ENCODE results near the gene MARCHF7. TPM values are rescaled to one million over a fixed set of nuclear protein-coding genes. Genes with fewer than 3 reads are reported as not detected.
"Not testable (repeated sequence)": the region's sequence is repeated elsewhere in the genome, so short reads cannot be mapped to it uniquely, and the experiment has no call there.

MARCHF7 gene
- total and polyA plus RNA-seq, 4 experiments from 2014 or later, result 113 to 196 (median 139) TPM

- no peak for DNase-seq
- H3K27ac Mint-ChIP-seq, result peak overlapping the region in 1 of 7 donors; percentile 19
- POLR2A ChIA-PET (ENCODE audit: partially characterized antibody), result no interaction called here
- CTCF ChIA-PET (ENCODE audit: partially characterized antibody), result no interaction called here
- no peak overlapping the region for H3K4me3 ChIP-seq (ENCODE audit: low read length in 2 of 2)
- H3K27ac ChIP-seq (ENCODE audit: low read depth, low read length), result no peak overlapping the region
- peaks cover 36 to 72% of the 10 kb centered on the region in 2 donors for H3K36me3 Mint-ChIP-seq
- no peak overlapping the region for H3K4me3 Mint-ChIP-seq
- no peaks in the 10 kb centered on the region for H3K9me3 ChIP-seq (ENCODE audit: control insufficient read depth in 1 of 2, low read length in 2 of 2)
- H3K27me3 Mint-ChIP-seq, result no peaks in the 10 kb centered on the region
- H3K4me1 ChIP-seq (ENCODE audit: insufficient read depth, low read length), result peaks cover 25% of the 10 kb centered on the region
- peaks cover 20 to 48% (median 33%) of the 10 kb centered on the region in 4 donors for H3K4me1 Mint-ChIP-seq
- H3K36me3 ChIP-seq (ENCODE audit: insufficient read depth, low read length), result peaks cover 26% of the 10 kb centered on the region
- intact Hi-C loops (cut with micrococcal nuclease), result no loop called here
- H3K27me3 ChIP-seq (ENCODE audit: insufficient read depth, low read length), result no peaks in the 10 kb centered on the region
- H3K9me3 Mint-ChIP-seq, result no peaks in the 10 kb centered on the region
Observed at GRCh38 chr2:159736048-159736447, 23.7 kb downstream of the MARCHF7 start.

- Mint-ChIP-seq H3K27me3 (no peaks in the 10 kb centered on the region), H3K9me3 (no peaks in the 10 kb centered on the region), H3K36me3 (peaks cover 43 to 78% of the 10 kb centered on the region in 2 donors), H3K4me3 (no peak overlapping the region), H3K27ac (no peak overlapping the region), H3K4me1 (peaks cover 26 to 51% (median 39%) of the 10 kb centered on the region in 4 donors)
- Histone ChIP-seq H3K4me1 (ENCODE audit: insufficient read depth, low read length) (peaks cover 25% of the 10 kb centered on the region), H3K27ac (ENCODE audit: low read depth, low read length) (no peak overlapping the region), H3K4me3 (ENCODE audit: low read length in 2 of 2) (no peak overlapping the region), H3K27me3 (ENCODE audit: insufficient read depth, low read length) (no peaks in the 10 kb centered on the region), H3K9me3 (ENCODE audit: control insufficient read depth in 1 of 2, low read length in 2 of 2) (no peaks in the 10 kb centered on the region), H3K36me3 (ENCODE audit: insufficient read depth, low read length) (peaks cover 26% of the 10 kb centered on the region)
- CTCF ChIA-PET (ENCODE audit: partially characterized antibody), result no interaction called here
- intact Hi-C loops (cut with micrococcal nuclease), result no loop called here
- POLR2A ChIA-PET (ENCODE audit: partially characterized antibody), result no interaction called here
- no peak for DNase-seq
Observed at GRCh38 chr2:159737292-159737916, 25.1 kb downstream of the MARCHF7 start.

GRCh38 chr2:159737917-159738296 is 25.6 kb downstream of the MARCHF7 start:
- Mint-ChIP-seq H3K9me3 (no peaks in the 10 kb centered on the region), H3K36me3 (peaks cover 48 to 80% of the 10 kb centered on the region in 2 donors), H3K4me3 (no peak overlapping the region), H3K4me1 (peaks cover 25 to 51% (median 39%) of the 10 kb centered on the region in 4 donors), H3K27ac (peak overlapping the region in 1 of 7 donors; percentile 44), H3K27me3 (no peaks in the 10 kb centered on the region)
- Histone ChIP-seq H3K27ac (ENCODE audit: low read depth, low read length) (no peak overlapping the region), H3K4me3 (ENCODE audit: low read length in 2 of 2) (no peak overlapping the region), H3K4me1 (ENCODE audit: insufficient read depth, low read length) (peaks cover 25% of the 10 kb centered on the region), H3K9me3 (ENCODE audit: control insufficient read depth in 1 of 2, low read length in 2 of 2) (no peaks in the 10 kb centered on the region), H3K27me3 (ENCODE audit: insufficient read depth, low read length) (no peaks in the 10 kb centered on the region), H3K36me3 (ENCODE audit: insufficient read depth, low read length) (peaks cover 28% of the 10 kb centered on the region)
- intact Hi-C loops (cut with micrococcal nuclease), result no loop called here
- ChIA-PET CTCF (ENCODE audit: partially characterized antibody) (no interaction called here), POLR2A (ENCODE audit: partially characterized antibody) (no interaction called here)
- DNase-seq, result no peak

DNA sequence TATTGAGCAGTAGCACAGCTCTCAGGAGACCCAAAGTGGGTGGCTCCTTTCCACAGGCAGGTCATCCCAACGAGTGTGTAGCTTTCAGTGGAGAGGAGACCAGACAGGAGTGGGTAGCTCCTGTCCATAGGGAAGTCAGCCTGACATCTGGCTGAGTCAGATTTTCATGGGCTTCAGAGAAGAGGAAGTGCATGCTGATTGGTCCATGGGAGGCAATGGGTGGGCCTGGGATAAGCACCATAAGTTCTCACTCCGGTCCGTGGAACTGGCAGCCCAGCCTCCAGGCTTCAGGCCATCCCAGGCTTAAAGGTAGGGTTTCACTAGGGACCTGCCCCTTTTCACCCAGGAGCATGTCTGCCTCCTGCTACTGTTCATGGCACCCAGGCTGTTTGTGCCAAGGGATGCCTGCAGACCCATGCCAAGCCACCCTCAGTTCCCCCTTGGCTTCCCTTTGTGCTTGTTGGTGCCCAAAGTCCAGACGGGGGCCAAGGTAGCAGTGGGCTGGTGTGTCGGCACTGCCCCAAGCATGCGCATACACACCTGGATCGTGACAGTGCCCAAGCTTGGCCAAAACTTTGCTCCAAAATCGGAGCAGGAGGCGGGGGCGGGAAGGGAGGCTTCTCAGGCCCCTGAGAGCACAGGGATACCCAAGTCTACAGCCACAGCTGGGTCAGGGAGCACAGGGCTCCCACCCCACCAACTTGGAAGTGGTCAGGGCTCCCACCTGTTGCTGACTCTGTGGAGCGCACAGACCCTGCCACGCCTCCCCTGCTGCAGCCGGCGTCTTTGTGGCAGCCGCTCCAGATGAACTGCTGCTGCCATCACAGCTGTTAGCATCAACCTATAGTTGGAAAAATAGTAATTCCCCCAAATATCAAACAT is 26.4 kb downstream of the MARCHF7 start:
- peaks cover 25% of the 10 kb centered on the region for H3K4me1 ChIP-seq (ENCODE audit: insufficient read depth, low read length)
- peaks cover 52 to 79% of the 10 kb centered on the region in 2 donors for H3K36me3 Mint-ChIP-seq
- H3K4me1 Mint-ChIP-seq, result peaks cover 27 to 54% (median 35%) of the 10 kb centered on the region in 4 donors
- no peak for DNase-seq
- no peaks in the 10 kb centered on the region for H3K27me3 Mint-ChIP-seq
- intact Hi-C loops (cut with micrococcal nuclease), result no loop called here
- H3K9me3 ChIP-seq (ENCODE audit: control insufficient read depth in 1 of 2, low read length in 2 of 2), result no peaks in the 10 kb centered on the region
- ChIA-PET POLR2A (ENCODE audit: partially characterized antibody) (no interaction called here), CTCF (ENCODE audit: partially characterized antibody) (no interaction called here)
- peak overlapping the region in 3 of 7 donors; percentile 2 to 44 (median 29) for H3K27ac Mint-ChIP-seq
- no peaks in the 10 kb centered on the region for H3K27me3 ChIP-seq (ENCODE audit: insufficient read depth, low read length)
- H3K4me3 ChIP-seq (ENCODE audit: low read length in 2 of 2), result no peak overlapping the region
- H3K27ac ChIP-seq (ENCODE audit: low read depth, low read length), result no peak overlapping the region
- H3K4me3 Mint-ChIP-seq, result no peak overlapping the region
- no peaks in the 10 kb centered on the region for H3K9me3 Mint-ChIP-seq
- H3K36me3 ChIP-seq (ENCODE audit: insufficient read depth, low read length), result peaks cover 29% of the 10 kb centered on the region

- H3K27me3 Mint-ChIP-seq, result no peaks in the 10 kb centered on the region
- Histone ChIP-seq H3K36me3 (ENCODE audit: insufficient read depth, low read length) (peaks cover 26% of the 10 kb centered on the region), H3K9me3 (ENCODE audit: control insufficient read depth in 1 of 2, low read length in 2 of 2) (no peaks in the 10 kb centered on the region), H3K27me3 (ENCODE audit: insufficient read depth, low read length) (no peaks in the 10 kb centered on the region), H3K4me3 (ENCODE audit: low read length in 2 of 2) (no peak overlapping the region), H3K4me1 (ENCODE audit: insufficient read depth, low read length) (peaks cover 14% of the 10 kb centered on the region), H3K27ac (ENCODE audit: low read depth, low read length) (no peak overlapping the region)
- no peaks in the 10 kb centered on the region for H3K9me3 Mint-ChIP-seq
- ChIA-PET CTCF (ENCODE audit: partially characterized antibody) (no interaction called here), POLR2A (ENCODE audit: partially characterized antibody) (interaction anchor here (1.3 kb wide), 1 partner anchor 27 kb away, joined by 3 read pairs; no protein-coding TSS in a partner anchor)
- intact Hi-C loops (cut with micrococcal nuclease), result no loop called here
- H3K4me3 Mint-ChIP-seq, result no peak overlapping the region
- H3K27ac Mint-ChIP-seq, result peak overlapping the region in 1 of 7 donors; percentile 37
- no peak for DNase-seq
- H3K36me3 Mint-ChIP-seq, result peaks cover 54 to 72% of the 10 kb centered on the region in 2 donors
- peaks cover 21 to 31% (median 23%) of the 10 kb centered on the region in 4 donors for H3K4me1 Mint-ChIP-seq
Observed at GRCh38 chr2:159742846-159743245, 30.5 kb downstream of the MARCHF7 start.

DNA sequence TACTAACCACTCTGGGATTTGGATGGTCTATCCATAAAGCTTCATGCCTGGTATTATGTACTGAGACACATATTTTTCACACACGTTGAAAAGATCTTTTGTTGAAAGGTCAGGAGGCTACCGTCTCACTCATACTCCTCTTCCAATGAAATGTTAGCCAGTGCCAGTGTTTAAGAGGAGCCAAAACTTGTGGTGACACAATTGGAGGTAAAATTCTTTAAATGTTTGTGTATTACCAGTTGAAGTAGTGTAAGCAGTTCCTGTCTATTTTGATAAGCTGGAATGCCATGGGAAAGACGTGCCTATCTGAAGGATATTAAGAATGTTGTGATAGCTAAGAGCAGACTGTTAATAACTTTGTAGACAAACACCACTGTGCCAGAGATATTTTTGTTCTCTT is 32.1 kb downstream of the MARCHF7 start:
- no peak overlapping the region for H3K4me3 Mint-ChIP-seq
- H3K27me3 ChIP-seq (ENCODE audit: insufficient read depth, low read length), result no peaks in the 10 kb centered on the region
- H3K27ac Mint-ChIP-seq, result peak overlapping the region in 1 of 7 donors; percentile 57
- no peak for DNase-seq
- ChIA-PET CTCF (ENCODE audit: partially characterized antibody) (interaction anchor here (0.6 kb wide), 1 partner anchor 10 kb away, joined by 3 read pairs; no protein-coding TSS in a partner anchor), POLR2A (ENCODE audit: partially characterized antibody) (no interaction called here)
- peaks cover 11% of the 10 kb centered on the region for H3K4me1 ChIP-seq (ENCODE audit: insufficient read depth, low read length)
- H3K4me3 ChIP-seq (ENCODE audit: low read length in 2 of 2), result no peak overlapping the region
- no peaks in the 10 kb centered on the region for H3K9me3 Mint-ChIP-seq
- no peaks in the 10 kb centered on the region for H3K27me3 Mint-ChIP-seq
- intact Hi-C loops (cut with micrococcal nuclease), result no loop called here
- H3K27ac ChIP-seq (ENCODE audit: low read depth, low read length), result no peak overlapping the region
- peaks cover 56 to 69% of the 10 kb centered on the region in 2 donors for H3K36me3 Mint-ChIP-seq
- no peaks in the 10 kb centered on the region for H3K9me3 ChIP-seq (ENCODE audit: control insufficient read depth in 1 of 2, low read length in 2 of 2)
- H3K36me3 ChIP-seq (ENCODE audit: insufficient read depth, low read length), result peaks cover 27% of the 10 kb centered on the region
- peaks cover 18 to 26% (median 21%) of the 10 kb centered on the region in 4 donors for H3K4me1 Mint-ChIP-seq

DNA sequence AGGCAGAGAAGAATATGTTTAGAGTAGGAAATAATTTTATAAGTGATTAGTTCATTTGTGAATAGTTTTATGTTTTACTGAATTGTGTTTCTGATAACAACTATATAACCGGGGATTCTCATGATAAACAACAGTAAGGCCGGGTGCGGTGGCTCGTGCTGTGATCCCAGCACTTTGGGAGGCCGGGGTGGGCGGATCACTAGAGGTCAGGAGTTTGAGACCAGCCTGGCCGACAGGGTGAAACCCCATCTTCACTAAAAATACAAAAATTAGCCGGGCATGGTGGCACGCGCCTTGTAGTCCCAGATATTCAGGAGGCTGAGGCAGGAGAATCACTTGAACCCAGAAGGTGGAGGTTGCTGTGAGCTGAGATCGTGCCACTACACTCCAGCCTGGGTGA is 32.9 kb downstream of the MARCHF7 start:
- H3K9me3 Mint-ChIP-seq; H3K27me3 Mint-ChIP-seq; intact Hi-C loops (cut with micrococcal nuclease); H3K4me3 ChIP-seq (ENCODE audit: low read length in 2 of 2); DNase-seq; H3K9me3 ChIP-seq (ENCODE audit: control insufficient read depth in 1 of 2, low read length in 2 of 2); H3K4me1 ChIP-seq (ENCODE audit: insufficient read depth, low read length); CTCF ChIA-PET (ENCODE audit: partially characterized antibody); H3K27me3 ChIP-seq (ENCODE audit: insufficient read depth, low read length); H3K27ac ChIP-seq (ENCODE audit: low read depth, low read length); POLR2A ChIA-PET (ENCODE audit: partially characterized antibody); H3K4me3 Mint-ChIP-seq: not testable (repeated sequence)
- Mint-ChIP-seq H3K36me3 (peaks cover 48 to 63% of the 10 kb centered on the region in 2 donors), H3K4me1 (peaks cover 11 to 19% (median 15%) of the 10 kb centered on the region in 4 donors), H3K27ac (peak overlapping the region in 1 of 7 donors; percentile 1)
- peaks cover 27% of the 10 kb centered on the region for H3K36me3 ChIP-seq (ENCODE audit: insufficient read depth, low read length)

Data from CD4-positive, alpha-beta memory T cell (primary cell).